GM21367 (cell line): ENCODE results near the gene NOC4L.

Source experiments
- ATAC-seq: cut with Tn5 transposase; IDR thresholded peaks from one replicate; pipeline ENCODE4 v1.9.1; 2021; ENCODE audit not compliant: unreplicated experiment

The NOC4L gene

GRCh38 chr12:132196038-132196872, 52.0 kb downstream of the NOC4L start:
- no peak for ATAC-seq

- ATAC-seq = no peak
Measured at GRCh38 chr12:132196873-132197390, 52.7 kb downstream of the NOC4L start.

- no peak for ATAC-seq
Measured at GRCh38 chr12:132197581-132198354, 53.5 kb downstream of the NOC4L start.

- no peak for ATAC-seq
Measured at GRCh38 chr12:132199101-132199500, 54.8 kb downstream of the NOC4L start.

- ATAC-seq = no peak
Measured at GRCh38 chr12:132199526-132200319, 55.5 kb downstream of the NOC4L start.

GRCh38 chr12:132200800-132201199, 56.5 kb downstream of the NOC4L start:
- no peak for ATAC-seq

- ATAC-seq = no peak
Measured at GRCh38 chr12:132201391-132202120, 57.3 kb downstream of the NOC4L start.
